ENCODE data around the gene LRRC28. TPM values are rescaled to one million over a fixed set of nuclear protein-coding genes. Genes with fewer than 3 reads are reported as not detected.
A peak's percentile ranks its signal among the peaks of the same experiment; 100 is the strongest.

Gene LRRC28
- total and polyA plus RNA-seq, 9 of the 15 experiments (the other 6 are each of a cell fraction or from before 2014, with no cell fraction given), result 5.5 to 17.4 (median 7.9) TPM

DNA sequence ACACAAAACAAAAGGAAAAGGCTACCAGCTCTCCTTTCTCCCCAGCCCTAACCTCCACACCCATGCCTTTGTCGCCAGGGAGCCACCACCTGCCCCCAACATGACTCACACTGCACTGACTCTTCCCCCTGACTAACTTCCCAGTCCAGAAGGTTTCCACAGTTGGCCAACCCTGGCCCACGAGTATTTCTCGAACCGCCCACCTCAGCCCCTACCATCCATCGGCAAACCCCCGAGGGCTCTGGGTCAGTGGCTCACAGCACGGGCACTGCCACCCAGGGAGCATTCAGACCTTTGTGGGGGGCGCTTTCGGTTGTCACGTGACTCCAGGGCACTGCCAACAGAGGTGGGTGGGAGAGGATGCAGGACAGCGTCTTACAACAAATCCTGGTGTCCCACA, 152.3 kb downstream of the LRRC28 start:
- Histone ChIP-seq H4K20me1 (replicated peaks; ENCODE audit: control insufficient read depth, insufficient read depth, low read length) (peaks cover 5% of the 10 kb centered on the region; the same call in 1 of the 2 replicates), H3K36me3 (ENCODE audit: control insufficient read depth, insufficient read depth, low read length) (no peaks in the 10 kb centered on the region), H3K27ac (ENCODE audit: extremely low read depth, low read depth, low read length) (no peak overlapping the region), H3K4me1 (replicated peaks in 1 of 2; ENCODE audit: control insufficient read depth in 2 of 2, insufficient read depth in 2 of 2, low read length in 2 of 2) (no peaks in the 10 kb centered on the region), H3K9me3 (replicated peaks; ENCODE audit: control insufficient read depth, insufficient read depth, low read depth, low read length) (no peaks in the 10 kb centered on the region), H3K4me2 (ENCODE audit: insufficient read depth, low read length) (no peak overlapping the region), H3K9ac (ENCODE audit: insufficient read depth in 1 of 2, low read depth in 2 of 2, low read length in 2 of 2) (no peak overlapping the region), H3K27me3 (ENCODE audit: control insufficient read depth in 2 of 2, insufficient read depth in 2 of 2, low read length in 2 of 2) (peaks cover 14 to 58% of the 10 kb centered on the region in 2 experiments; a peak in 4 of 5 replicates), H3K9me1 (ENCODE audit: control insufficient read depth, insufficient read depth, low read length) (no peaks in the 10 kb centered on the region), H3K79me2 (ENCODE audit: control insufficient read depth, insufficient read depth, low read length) (no peaks in the 10 kb centered on the region), H2AFZ (ENCODE audit: low read depth, low read length) (no peak overlapping the region; the same call in 1 of the 2 replicates), H3K4me3 (no peak overlapping the region)
- in situ Hi-C loops (cut with MboI) (no loop called here), intact Hi-C loops (cut with micrococcal nuclease) (loop anchor here (10.0 kb wide), 2 partner anchors 301 to 511 kb away; no protein-coding TSS in a partner anchor)
- DNase-seq (ENCODE audit: extremely low read depth in 1 of 4, low spot score in 3 of 4), result no peak
- FAIRE-seq, result no peak
- no peak for ATAC-seq
- ChIA-PET CTCF (ENCODE audit: low intra/inter-chr PET ratio) (no interaction called here), POLR2A (no interaction called here)
- no TSS peak for BruUV-seq (replicated peaks)
- TF ChIP-seq RAD51 (IDR thresholded peaks at IDR 0.05; ENCODE audit: borderline replicate concordance, low read depth), result peak; percentile 22; the same call in 1 of the 2 replicates
- no peak for TF ChIP-seq PTTG1 (tag; IDR thresholded peaks at IDR 0.05; ENCODE audit: low read depth)
- TF ChIP-seq, protein P1, sequence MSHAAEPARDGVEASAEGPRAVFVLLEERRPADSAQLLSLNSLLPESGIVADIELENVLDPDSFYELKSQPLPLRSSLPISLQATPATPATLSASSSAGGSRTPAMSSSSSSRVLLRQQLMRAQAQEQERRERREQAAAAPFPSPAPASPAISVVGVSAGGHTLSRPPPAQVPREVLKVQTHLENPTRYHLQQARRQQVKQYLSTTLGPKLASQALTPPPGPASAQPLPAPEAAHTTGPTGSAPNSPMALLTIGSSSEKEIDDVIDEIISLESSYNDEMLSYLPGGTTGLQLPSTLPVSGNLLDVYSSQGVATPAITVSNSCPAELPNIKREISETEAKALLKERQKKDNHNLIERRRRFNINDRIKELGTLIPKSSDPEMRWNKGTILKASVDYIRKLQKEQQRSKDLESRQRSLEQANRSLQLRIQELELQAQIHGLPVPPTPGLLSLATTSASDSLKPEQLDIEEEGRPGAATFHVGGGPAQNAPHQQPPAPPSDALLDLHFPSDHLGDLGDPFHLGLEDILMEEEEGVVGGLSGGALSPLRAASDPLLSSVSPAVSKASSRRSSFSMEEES (CRISPR knock-in tag; IDR thresholded peaks at IDR 0.05), result peak; percentile 83
- TF ChIP-seq, protein P2, sequence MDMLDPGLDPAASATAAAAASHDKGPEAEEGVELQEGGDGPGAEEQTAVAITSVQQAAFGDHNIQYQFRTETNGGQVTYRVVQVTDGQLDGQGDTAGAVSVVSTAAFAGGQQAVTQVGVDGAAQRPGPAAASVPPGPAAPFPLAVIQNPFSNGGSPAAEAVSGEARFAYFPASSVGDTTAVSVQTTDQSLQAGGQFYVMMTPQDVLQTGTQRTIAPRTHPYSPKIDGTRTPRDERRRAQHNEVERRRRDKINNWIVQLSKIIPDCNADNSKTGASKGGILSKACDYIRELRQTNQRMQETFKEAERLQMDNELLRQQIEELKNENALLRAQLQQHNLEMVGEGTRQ (CRISPR knock-in tag; IDR thresholded peaks at IDR 0.05), result peak; percentile 49
- 5% methylated on average over 8 of the region's 11 CpGs for WGBS (ENCODE audit: insufficient coverage, low coverage, missing lambda C conversion rate)

Data from K562 (cell line).